HL-60 (cell line): ENCODE results near the gene LCA5.

Source experiments
- DNase-seq, 2 experiments: peaks; one replicate each; pipeline ENCODE4 v3.0.0-alpha.2; 2010 to 2020; ENCODE audit warnings: low read depth in 1 of 2, low spot score in 1 of 2
- H3K27ac ChIP-seq: fragments of 250-450 bp; sonication (Bioruptor Pico); replicated peaks from 2 replicates; pipeline ENCODE4 v1.5.1; 2020; ENCODE audit warnings: mild to moderate bottlenecking, moderate library complexity
- H3K27me3 ChIP-seq: fragments of 250-450 bp; sonication (Bioruptor Pico); 2 replicates; pipeline ENCODE4 v1.5.1; 2021; ENCODE audit warnings: mild to moderate bottlenecking, moderate library complexity; ENCODE audit not compliant: insufficient read depth, poor library complexity, severe bottlenecking
- H3K4me3 ChIP-seq: replicated peaks from 2 replicates; pipeline ENCODE4 v1.5.1; 2011; ENCODE audit warnings: mild to moderate bottlenecking, control low read depth, low read length; ENCODE audit not compliant: insufficient read depth
- GABPA ChIP-seq: IDR thresholded peaks from 2 replicates; pipeline ENCODE4 v1.6.1; 2012; ENCODE audit warnings: low read depth
- POLR2AphosphoS5 ChIP-seq: IDR thresholded peaks from 2 replicates; pipeline ENCODE4 v1.6.1; 2012; ENCODE audit warnings: low read depth
- SPI1 ChIP-seq: IDR thresholded peaks from 2 replicates; pipeline ENCODE4 v1.6.1; 2012; ENCODE audit warnings: low read depth, mild to moderate bottlenecking, borderline replicate concordance
- TF ChIP-seq, protein P1 (sequence below): IDR thresholded peaks from 2 replicates; pipeline ENCODE4 v1.6.1; 2012; ENCODE audit warnings: low read depth; ENCODE audit not compliant: insufficient replicate concordance
- TF ChIP-seq, protein P2 (sequence below): IDR thresholded peaks from one replicate; pipeline ENCODE4 v1.5.1; 2011; ENCODE audit warnings: low read length, control low read depth, inconsistent platforms; ENCODE audit not compliant: insufficient read depth

The LCA5 gene

DNA sequence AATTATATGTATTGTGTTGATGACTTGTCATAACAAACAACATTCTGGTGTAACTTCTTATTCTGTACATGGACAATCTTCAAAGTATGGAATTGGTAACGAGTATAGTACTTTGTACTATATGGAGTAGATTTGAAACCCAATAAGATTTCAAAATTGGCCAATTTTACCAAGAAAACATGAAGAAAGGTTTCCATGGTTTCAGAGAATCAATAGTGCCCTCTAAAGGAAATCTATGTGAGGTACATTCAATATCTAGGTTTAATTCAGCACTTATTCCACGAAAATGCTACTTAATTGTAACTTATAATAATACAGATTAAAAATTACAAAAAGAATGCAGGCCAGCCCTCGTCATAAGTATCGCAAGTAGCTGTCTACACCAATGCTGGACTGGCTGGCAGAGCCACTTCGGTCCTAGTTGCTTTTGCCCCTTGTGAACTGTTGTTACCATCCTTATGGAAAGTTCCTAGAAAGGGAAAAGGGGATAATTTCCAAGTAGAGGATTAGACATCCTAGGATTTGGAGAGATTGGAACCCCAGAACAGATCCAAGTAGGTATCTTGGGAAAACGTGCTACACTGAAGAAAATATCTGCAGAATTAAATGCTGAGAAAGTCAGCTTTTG lies 70.9 kb downstream of the LCA5 start:
- no peak for DNase-seq
- TF ChIP-seq, protein P1, sequence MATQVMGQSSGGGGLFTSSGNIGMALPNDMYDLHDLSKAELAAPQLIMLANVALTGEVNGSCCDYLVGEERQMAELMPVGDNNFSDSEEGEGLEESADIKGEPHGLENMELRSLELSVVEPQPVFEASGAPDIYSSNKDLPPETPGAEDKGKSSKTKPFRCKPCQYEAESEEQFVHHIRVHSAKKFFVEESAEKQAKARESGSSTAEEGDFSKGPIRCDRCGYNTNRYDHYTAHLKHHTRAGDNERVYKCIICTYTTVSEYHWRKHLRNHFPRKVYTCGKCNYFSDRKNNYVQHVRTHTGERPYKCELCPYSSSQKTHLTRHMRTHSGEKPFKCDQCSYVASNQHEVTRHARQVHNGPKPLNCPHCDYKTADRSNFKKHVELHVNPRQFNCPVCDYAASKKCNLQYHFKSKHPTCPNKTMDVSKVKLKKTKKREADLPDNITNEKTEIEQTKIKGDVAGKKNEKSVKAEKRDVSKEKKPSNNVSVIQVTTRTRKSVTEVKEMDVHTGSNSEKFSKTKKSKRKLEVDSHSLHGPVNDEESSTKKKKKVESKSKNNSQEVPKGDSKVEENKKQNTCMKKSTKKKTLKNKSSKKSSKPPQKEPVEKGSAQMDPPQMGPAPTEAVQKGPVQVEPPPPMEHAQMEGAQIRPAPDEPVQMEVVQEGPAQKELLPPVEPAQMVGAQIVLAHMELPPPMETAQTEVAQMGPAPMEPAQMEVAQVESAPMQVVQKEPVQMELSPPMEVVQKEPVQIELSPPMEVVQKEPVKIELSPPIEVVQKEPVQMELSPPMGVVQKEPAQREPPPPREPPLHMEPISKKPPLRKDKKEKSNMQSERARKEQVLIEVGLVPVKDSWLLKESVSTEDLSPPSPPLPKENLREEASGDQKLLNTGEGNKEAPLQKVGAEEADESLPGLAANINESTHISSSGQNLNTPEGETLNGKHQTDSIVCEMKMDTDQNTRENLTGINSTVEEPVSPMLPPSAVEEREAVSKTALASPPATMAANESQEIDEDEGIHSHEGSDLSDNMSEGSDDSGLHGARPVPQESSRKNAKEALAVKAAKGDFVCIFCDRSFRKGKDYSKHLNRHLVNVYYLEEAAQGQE, result no peak
- TF ChIP-seq POLR2AphosphoS5 (no peak), GABPA (no peak), SPI1 (no peak)
- TF ChIP-seq, protein P2, sequence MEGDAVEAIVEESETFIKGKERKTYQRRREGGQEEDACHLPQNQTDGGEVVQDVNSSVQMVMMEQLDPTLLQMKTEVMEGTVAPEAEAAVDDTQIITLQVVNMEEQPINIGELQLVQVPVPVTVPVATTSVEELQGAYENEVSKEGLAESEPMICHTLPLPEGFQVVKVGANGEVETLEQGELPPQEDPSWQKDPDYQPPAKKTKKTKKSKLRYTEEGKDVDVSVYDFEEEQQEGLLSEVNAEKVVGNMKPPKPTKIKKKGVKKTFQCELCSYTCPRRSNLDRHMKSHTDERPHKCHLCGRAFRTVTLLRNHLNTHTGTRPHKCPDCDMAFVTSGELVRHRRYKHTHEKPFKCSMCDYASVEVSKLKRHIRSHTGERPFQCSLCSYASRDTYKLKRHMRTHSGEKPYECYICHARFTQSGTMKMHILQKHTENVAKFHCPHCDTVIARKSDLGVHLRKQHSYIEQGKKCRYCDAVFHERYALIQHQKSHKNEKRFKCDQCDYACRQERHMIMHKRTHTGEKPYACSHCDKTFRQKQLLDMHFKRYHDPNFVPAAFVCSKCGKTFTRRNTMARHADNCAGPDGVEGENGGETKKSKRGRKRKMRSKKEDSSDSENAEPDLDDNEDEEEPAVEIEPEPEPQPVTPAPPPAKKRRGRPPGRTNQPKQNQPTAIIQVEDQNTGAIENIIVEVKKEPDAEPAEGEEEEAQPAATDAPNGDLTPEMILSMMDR, result no peak
- H3K4me3 ChIP-seq, result no peak overlapping the region
- H3K27ac ChIP-seq, result no peak overlapping the region
- H3K27me3 ChIP-seq, result no peaks in the 10 kb centered on the region

- Histone ChIP-seq H3K27ac (no peak overlapping the region), H3K4me3 (no peak overlapping the region), H3K27me3 (no peaks in the 10 kb centered on the region)
- DNase-seq, result no peak
- no peak for TF ChIP-seq POLR2AphosphoS5
- no peak for TF ChIP-seq GABPA
- TF ChIP-seq, protein P1, result no peak
- TF ChIP-seq SPI1, result no peak
- TF ChIP-seq, protein P2, result no peak
Measured at GRCh38 chr6:79465381-79465780, 71.8 kb downstream of the LCA5 start.

DNA sequence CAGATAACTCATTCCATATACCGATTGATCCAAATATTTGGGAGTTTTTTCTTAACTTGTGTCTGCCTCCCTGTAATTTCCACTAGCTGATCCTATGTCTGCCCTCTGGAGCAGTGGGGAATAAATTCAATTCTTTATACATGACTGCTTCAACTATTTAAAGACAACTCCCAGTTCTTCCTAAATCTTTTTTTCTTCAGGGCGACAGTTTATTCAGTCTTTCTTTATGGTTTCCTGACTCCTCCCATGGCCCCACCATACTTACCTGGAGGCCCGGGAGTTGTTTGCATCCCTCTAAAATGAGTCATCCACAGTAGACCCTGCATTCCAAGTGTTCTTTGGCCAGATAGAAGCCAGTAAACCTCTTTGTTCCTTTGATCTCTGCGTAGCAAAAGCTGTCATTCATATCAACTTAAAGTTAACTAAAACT lies 73.6 kb downstream of the LCA5 start:
- no peak overlapping the region for H3K4me3 ChIP-seq
- no peak for DNase-seq
- no peaks in the 10 kb centered on the region for H3K27me3 ChIP-seq
- TF ChIP-seq GABPA (no peak), SPI1 (no peak), POLR2AphosphoS5 (no peak)
- TF ChIP-seq, protein P1, result no peak
- TF ChIP-seq, protein P2, result no peak
- H3K27ac ChIP-seq, result no peak overlapping the region
